NCI-H1092 (cell line): ENCODE data around the gene CCR2.
"Not testable (repeated sequence)": the region's sequence is repeated elsewhere in the genome, so short reads cannot be mapped to it uniquely, and the experiment has no call there.

Experiments used
- DNase-seq: peaks from one replicate; lab custom pipeline; 2025; lab: John Stamatoyannopoulos, UW

The CCR2 gene

GRCh38 chr3:46353647-46354410, at the start of gene CCR2:
CCR2 (plus strand) TSS chr3:46354111; CDS start chr3:46357528, 3,417 bp downstream.
- DNase-seq, result no peak

DNA sequence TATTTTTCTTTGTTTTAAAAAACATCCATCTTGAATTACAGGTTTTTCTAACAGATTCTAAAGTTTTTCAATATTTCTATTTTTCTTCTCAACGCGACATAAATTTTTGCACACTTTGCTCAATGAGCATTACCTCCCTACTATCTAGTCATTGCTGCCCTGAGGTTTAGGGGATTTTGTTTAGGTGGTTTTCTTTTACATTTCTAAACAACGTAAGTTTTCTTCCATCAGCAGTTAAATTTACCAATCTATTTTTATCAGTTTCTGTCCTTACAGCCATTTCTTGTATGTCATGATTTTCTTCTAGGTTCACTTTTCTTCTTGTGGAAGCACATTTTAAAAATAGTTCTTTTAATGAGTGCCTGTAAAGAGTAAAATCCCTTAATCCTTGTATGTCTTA, 49.2 kb upstream of the CCR2 start:
- no peak for DNase-seq

DNA sequence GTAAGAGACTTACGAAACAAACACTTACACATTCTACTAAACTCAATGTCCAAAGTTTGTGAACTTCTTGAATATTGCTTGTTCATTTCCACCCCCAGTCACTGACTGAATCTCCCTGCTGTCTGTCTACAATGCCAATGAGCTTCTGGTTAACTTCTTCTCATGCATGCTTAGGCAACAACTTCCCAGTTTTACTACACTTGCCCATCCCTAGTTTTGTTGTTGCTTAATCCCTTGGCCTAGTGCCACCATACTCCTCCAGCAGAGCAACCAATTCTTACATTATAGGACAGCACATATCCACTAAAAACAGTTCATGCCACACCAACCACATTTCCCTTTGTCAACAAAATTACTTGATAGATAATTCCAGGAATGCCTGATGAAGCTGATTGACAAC, 40.9 kb upstream of the CCR2 start:
- DNase-seq, result no peak

- DNase-seq, result no peak
Observed at GRCh38 chr3:46314517-46314916, 39.4 kb upstream of the CCR2 start.

DNA sequence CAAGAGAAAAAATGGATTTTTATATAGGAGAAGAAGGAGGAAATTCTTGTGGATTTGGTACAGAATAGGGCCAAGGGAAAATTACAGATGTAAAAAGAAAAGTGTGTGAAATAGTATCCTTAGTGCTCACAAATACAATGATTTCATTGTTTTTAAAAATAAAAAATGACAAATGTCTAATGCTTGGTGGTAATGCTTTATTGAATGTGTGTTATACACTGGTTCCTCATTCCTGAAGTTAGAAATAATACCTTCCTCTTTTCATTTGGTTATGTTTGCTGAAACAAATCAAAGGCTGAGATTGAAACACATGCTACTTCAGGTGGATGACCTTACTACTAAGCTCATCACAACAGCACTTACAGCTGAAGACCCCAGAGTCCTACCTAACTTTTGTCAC, 37.7 kb upstream of the CCR2 start:
- no peak for DNase-seq

DNA sequence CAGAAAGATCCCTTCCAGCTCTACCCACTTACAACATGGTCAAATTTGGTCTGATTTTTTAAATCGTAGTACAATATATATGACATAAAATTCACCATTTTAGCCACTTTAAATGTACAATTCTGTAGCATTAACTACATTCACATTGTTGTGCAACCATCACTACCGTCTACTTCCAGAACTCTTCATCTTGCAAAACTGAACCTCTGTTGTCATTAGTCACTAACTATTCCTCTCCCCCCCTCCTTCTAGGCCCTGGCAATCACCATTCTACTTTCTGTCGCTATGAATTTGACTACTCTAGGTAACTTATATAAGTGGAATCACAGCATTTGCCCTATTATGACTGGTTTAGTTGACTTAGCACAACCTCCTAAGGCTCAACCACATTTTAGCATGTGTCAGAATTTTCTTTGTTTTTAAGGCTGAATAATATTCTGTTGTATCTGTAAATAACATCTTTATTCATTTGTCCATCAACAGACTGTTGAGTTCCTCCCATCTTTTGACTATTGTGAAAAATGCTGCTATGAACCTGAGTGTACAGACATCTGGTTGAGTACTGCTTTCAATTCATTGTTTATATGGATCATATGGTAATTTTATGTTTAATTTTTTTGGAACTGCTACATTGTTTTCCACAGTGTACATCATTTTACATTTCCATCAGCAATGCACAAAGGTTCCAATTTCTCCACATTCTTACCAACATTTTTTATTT, 35.5 kb upstream of the CCR2 start:
- no peak for DNase-seq

GRCh38 chr3:46321461-46322104, 32.3 kb upstream of the CCR2 start:
- no peak for DNase-seq

DNA sequence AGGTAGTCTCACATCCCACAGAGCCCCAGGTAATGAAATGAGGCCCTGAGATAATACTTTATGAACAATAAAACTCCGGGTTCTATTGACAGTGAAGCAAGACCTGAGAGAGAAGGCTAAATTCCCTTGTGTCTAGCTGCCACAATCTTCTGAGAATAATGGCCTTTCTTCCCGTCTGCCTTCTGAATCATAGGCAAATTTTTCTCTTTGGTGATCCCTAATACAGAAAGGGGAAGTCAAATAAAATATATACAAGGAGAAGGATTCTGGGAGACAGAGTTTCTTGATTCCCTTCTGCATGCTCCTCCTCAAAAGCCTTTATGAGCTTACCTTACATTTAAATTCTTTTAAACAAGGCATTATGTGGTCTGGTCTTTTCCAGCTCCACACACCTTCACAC, 29.9 kb upstream of the CCR2 start:
- DNase-seq, result no peak

- DNase-seq, result no peak
Observed at GRCh38 chr3:46325645-46326300, 28.1 kb upstream of the CCR2 start.

- not testable (repeated sequence) for DNase-seq
Observed at GRCh38 chr3:46330676-46331075, 23.2 kb upstream of the CCR2 start.

GRCh38 chr3:46334741-46335478, 19.0 kb upstream of the CCR2 start:
- no peak for DNase-seq

DNA sequence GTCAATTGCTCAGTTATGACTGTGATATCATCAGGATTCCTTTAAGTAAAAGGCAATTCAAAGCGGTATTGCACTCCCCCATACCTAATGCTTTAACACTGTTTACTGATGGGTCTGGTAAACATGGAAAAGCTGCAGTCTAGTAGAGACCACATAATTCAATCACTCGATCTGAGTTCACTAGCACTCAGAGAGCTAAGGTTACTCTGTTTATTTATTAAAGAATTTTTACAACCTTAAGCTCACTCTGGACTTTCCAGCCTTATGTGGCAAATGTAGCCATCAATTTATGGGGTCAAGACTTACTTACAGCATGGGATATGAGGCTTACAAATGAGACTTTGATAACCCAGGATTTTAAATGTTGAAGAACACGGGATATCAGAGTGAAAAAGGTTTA, 18.4 kb upstream of the CCR2 start:
- DNase-seq, result no peak

- DNase-seq, result no peak
Observed at GRCh38 chr3:46337911-46338310, 16.0 kb upstream of the CCR2 start.

- DNase-seq, result no peak
Observed at GRCh38 chr3:46338840-46339239, 15.1 kb upstream of the CCR2 start.

DNA sequence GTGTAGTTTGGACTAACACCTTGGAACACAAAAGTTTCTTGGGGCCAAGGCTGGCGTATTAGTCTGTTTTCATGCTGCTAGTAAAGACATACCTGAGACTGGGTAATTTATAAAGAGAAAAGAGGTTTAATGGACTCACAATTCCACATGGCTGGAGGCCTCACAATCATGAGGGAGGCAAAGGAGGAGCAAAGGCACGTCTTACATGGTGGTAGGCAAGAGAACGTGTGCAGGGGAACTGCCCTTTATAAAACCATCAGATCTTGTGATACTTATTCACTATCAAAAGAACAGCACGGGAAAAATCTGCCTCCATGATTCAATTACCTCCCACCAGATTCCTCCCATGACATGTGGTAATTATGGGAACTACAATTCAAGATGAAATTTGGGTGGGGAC, 9.4 kb upstream of the CCR2 start:
- DNase-seq, result no peak

GRCh38 chr3:46348823-46349482, 5.0 kb upstream of the CCR2 start:
- DNase-seq, result no peak

DNA sequence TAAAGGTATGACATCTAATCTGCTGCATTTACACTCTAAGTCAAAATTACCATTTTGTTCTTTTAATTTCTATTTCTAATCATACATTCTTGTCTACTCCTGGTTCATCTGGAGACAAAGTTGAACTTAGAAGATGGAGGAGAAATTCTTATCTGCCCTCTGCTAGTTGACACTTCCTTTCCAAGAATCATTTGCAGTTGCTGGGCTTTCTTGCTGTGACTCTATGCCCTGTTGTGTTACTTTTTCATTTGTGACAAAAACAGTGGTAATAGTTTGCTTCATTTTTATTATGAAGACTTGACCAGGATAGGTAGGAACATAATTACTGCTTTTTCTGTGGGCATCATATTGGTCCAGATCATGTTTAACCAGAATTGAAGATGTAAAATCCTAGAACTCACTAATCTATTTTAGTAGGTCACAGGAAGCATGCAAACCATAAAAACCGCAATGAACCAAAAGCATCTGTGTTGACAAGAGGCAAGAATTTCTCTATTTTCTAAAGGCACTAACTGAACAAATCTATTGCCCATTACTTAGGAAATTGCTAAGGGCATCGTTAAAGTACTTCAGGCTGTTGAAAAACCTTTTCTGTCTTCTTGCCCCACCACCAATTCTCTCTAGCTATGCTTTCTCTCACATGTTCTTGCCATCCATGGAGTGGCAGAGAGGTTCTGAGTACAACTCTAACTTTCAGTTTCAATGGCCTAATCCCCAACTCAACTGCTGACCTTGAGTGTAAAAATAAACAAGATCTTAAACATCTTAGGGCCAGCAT, 4.2 kb upstream of the CCR2 start:
- DNase-seq, result no peak

GRCh38 chr3:46350262-46350565, 3.7 kb upstream of the CCR2 start:
- no peak for DNase-seq

GRCh38 chr3:46351646-46352045, 2.3 kb upstream of the CCR2 start:
- no peak for DNase-seq

GRCh38 chr3:46353090-46353489, 821 bp upstream of the CCR2 start:
- DNase-seq, result no peak

DNA sequence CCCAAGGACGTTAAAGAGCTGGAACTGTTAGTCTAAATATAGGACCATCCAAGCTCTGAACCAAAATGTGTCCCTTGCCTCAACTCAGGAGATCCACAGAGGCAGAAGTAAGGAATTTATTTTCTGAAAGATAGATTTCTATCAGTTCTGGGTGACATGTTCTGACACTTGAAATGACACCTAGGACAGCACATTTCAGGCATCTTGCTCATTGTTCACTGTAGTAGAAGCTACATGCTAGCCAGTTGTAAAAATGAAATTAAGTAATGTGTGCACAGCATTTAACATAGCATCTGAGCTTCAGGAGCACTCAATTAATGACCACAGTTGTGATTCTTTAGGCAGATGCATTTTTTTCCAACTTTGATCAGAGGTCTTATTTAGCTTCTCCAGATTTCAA, 567 bp downstream of the CCR2 start:
- no peak for DNase-seq
